ENCODE measurements around the gene ITGB5. TPM values are rescaled to one million over a fixed set of nuclear protein-coding genes. Genes with fewer than 3 reads are reported as not detected.

ITGB5 gene
- total RNA-seq, 1 donor from 2014 or later, result 63.3 TPM

GRCh38 chr3:124867511-124867910 lies 19.7 kb downstream of the ITGB5 start:
- Mint-ChIP-seq H3K36me3 (peaks cover 10% of the 10 kb centered on the region), H3K27me3 (ENCODE audit: low read depth) (no peaks in the 10 kb centered on the region), H3K27ac (no peak overlapping the region), H3K4me1 (no peaks in the 10 kb centered on the region), H3K4me3 (no peak overlapping the region), H3K9me3 (no peaks in the 10 kb centered on the region)
- DNase-seq (ENCODE audit: low spot score in 2 of 2, unreplicated experiment in 2 of 2), result no peak
- no peak for TF ChIP-seq CTCF (IDR thresholded peaks at IDR 0.05; ENCODE audit: unreplicated experiment)

DNA sequence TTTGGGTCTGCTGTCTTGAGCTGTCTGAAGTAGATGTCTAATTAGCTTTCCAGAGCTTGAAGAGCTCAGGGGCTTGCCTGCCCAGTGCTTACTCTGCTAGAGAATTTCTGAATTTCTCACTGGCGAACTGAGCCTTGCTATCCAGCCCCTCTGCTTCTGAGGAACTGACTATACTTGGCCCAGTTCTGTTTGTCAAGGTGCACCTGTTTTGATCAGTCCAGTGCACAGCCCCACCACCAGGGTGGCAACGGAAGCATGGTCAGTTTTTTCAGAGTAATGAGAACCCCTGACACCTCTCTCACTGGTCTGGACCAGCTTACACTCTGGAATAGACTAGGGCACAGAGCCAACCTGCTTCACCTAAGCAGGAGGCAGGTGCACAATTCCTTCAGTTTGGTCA lies 25.2 kb downstream of the ITGB5 start:
- Mint-ChIP-seq H3K9me3 (peaks cover 4% of the 10 kb centered on the region), H3K27me3 (ENCODE audit: low read depth) (no peaks in the 10 kb centered on the region), H3K36me3 (peaks cover 7% of the 10 kb centered on the region), H3K4me1 (peaks cover 5% of the 10 kb centered on the region), H3K4me3 (no peak overlapping the region), H3K27ac (no peak overlapping the region)
- TF ChIP-seq CTCF (IDR thresholded peaks at IDR 0.05; ENCODE audit: unreplicated experiment), result no peak
- no peak for DNase-seq (ENCODE audit: low spot score in 2 of 2, unreplicated experiment in 2 of 2)

GRCh38 chr3:124861041-124861440 lies 26.1 kb downstream of the ITGB5 start:
- TF ChIP-seq CTCF (IDR thresholded peaks at IDR 0.05; ENCODE audit: unreplicated experiment), result no peak
- peaks cover 9% of the 10 kb centered on the region for H3K36me3 Mint-ChIP-seq
- H3K4me3 Mint-ChIP-seq, result no peak overlapping the region
- no peaks in the 10 kb centered on the region for H3K27me3 Mint-ChIP-seq (ENCODE audit: low read depth)
- DNase-seq (ENCODE audit: low spot score in 2 of 2, unreplicated experiment in 2 of 2), result no peak
- H3K27ac Mint-ChIP-seq, result peak overlapping the region; percentile 88
- peaks cover 4% of the 10 kb centered on the region for H3K9me3 Mint-ChIP-seq
- H3K4me1 Mint-ChIP-seq, result peaks cover 5% of the 10 kb centered on the region

- H3K4me3 Mint-ChIP-seq, result no peak overlapping the region
- peaks cover 4% of the 10 kb centered on the region for H3K9me3 Mint-ChIP-seq
- no peaks in the 10 kb centered on the region for H3K27me3 Mint-ChIP-seq (ENCODE audit: low read depth)
- no peak for TF ChIP-seq CTCF (IDR thresholded peaks at IDR 0.05; ENCODE audit: unreplicated experiment)
- H3K27ac Mint-ChIP-seq, result peak overlapping the region; percentile 88
- peaks cover 12% of the 10 kb centered on the region for H3K36me3 Mint-ChIP-seq
- no peak for DNase-seq (ENCODE audit: low spot score in 2 of 2, unreplicated experiment in 2 of 2)
- H3K4me1 Mint-ChIP-seq, result peaks cover 5% of the 10 kb centered on the region
Measured at GRCh38 chr3:124860599-124860998, 26.6 kb downstream of the ITGB5 start.

GRCh38 chr3:124859025-124859424 lies 28.1 kb downstream of the ITGB5 start:
- Mint-ChIP-seq H3K27me3 (ENCODE audit: low read depth) (no peaks in the 10 kb centered on the region), H3K4me3 (no peak overlapping the region), H3K27ac (no peak overlapping the region), H3K36me3 (peaks cover 19% of the 10 kb centered on the region), H3K4me1 (peaks cover 5% of the 10 kb centered on the region), H3K9me3 (peaks cover 8% of the 10 kb centered on the region)
- no peak for TF ChIP-seq CTCF (IDR thresholded peaks at IDR 0.05; ENCODE audit: unreplicated experiment)
- DNase-seq (ENCODE audit: low spot score in 2 of 2, unreplicated experiment in 2 of 2), result no peak

DNA sequence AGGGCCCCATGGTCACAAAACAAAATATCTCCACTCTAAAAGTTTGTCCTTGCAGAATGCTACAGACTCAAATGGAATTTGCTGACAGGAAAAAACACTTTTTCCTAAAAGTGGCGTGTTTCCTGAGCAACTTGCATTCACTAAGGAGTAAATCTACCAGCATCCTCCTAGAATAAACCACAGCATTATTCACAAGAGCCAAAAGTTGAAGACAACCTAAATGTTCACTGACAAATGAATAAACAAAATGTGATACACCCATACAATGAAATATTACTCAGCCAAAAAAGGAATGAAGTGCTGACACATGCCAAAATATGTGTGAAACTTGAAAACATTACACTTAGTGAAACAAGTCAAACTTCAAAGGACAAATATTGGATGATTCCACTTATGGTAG lies 28.9 kb downstream of the ITGB5 start:
- TF ChIP-seq CTCF (IDR thresholded peaks at IDR 0.05; ENCODE audit: unreplicated experiment), result no peak
- peaks cover 5% of the 10 kb centered on the region for H3K4me1 Mint-ChIP-seq
- no peak overlapping the region for H3K27ac Mint-ChIP-seq
- H3K4me3 Mint-ChIP-seq, result no peak overlapping the region
- H3K36me3 Mint-ChIP-seq, result peaks cover 20% of the 10 kb centered on the region
- no peak for DNase-seq (ENCODE audit: low spot score in 2 of 2, unreplicated experiment in 2 of 2)
- no peaks in the 10 kb centered on the region for H3K27me3 Mint-ChIP-seq (ENCODE audit: low read depth)
- H3K9me3 Mint-ChIP-seq, result peaks cover 11% of the 10 kb centered on the region
